CD14-positive monocyte (primary cell): Measurements from ENCODE around the gene MACROH2A2. TPM values are rescaled to one million over a fixed set of nuclear protein-coding genes. Genes with fewer than 3 reads are reported as not detected.

Experiments
- DNase-seq, 3 donors: peaks; one replicate each; pipeline ENCODE4 v3.0.0-alpha.2; 2011 to 2022
- H2AFZ ChIP-seq: 2 replicates; pipeline ENCODE4 v1.6.0; 2012; ENCODE audit warnings: mild to moderate bottlenecking, low read depth, low read length, inconsistent platforms; ENCODE audit not compliant: insufficient read depth, poor library complexity, severe bottlenecking
- H3K27ac ChIP-seq, 2 donors: 1 replicate in 1 of 2; 2 replicates in 1 of 2; pipeline ENCODE4 v1.5.1; 2012 to 2013; ENCODE audit warnings: low read length in 2 of 2, control low read depth in 1 of 2, inconsistent platforms in 1 of 2, low read depth in 1 of 2, mild to moderate bottlenecking in 1 of 2
- H3K27me3 ChIP-seq, 2 donors: one replicate each; pipeline versions ENCODE4 v1.6.0 to v1.6.1; 2011 to 2013; ENCODE audit warnings: low read length in 2 of 2; ENCODE audit not compliant: control insufficient read depth in 2 of 2, insufficient read depth in 2 of 2
- H3K36me3 ChIP-seq, 2 donors: replicated peaks in 1 of 2; 1 replicate in 1 of 2; 2 replicates in 1 of 2; pipeline versions ENCODE4 v1.5.1 to v1.6.1; 2012 to 2013; ENCODE audit warnings: low read length in 2 of 2, control low read depth in 1 of 2, inconsistent platforms in 1 of 2, mild to moderate bottlenecking in 1 of 2; ENCODE audit not compliant: insufficient read depth in 2 of 2, control insufficient read depth in 1 of 2
- H3K4me1 ChIP-seq, 2 donors: 1 replicate in 1 of 2; 2 replicates in 1 of 2; pipeline versions ENCODE4 v1.5.1 to v1.6.1; 2012 to 2013; ENCODE audit warnings: low read length in 2 of 2, control low read depth in 1 of 2, inconsistent platforms in 1 of 2, mild to moderate bottlenecking in 1 of 2, moderate library complexity in 1 of 2; ENCODE audit not compliant: insufficient read depth in 2 of 2, control insufficient read depth in 1 of 2
- H3K4me2 ChIP-seq: replicated peaks from 2 replicates; pipeline ENCODE3; 2012; ENCODE audit warnings: low read length, moderate library complexity, mild to moderate bottlenecking; ENCODE audit not compliant: poor library complexity, severe bottlenecking; ENCODE audit errors: extremely low read depth
- H3K4me3 ChIP-seq, 3 experiments: fragments of 200-600 bp in 1 of 3; sonication (generic) in 1 of 3; replicated peaks in 1 of 3; 1 replicate in 2 of 3; 2 replicates in 1 of 3; pipeline ENCODE4 v1.5.1; 2011 to 2013; ENCODE audit warnings: low read length in 3 of 3, mild to moderate bottlenecking in 3 of 3, control low read depth in 2 of 3, low read depth in 2 of 3, inconsistent platforms in 1 of 3, moderate library complexity in 1 of 3
- H3K79me2 ChIP-seq: 2 replicates; pipeline ENCODE4 v1.6.0; 2012; ENCODE audit warnings: mild to moderate bottlenecking, control low read depth, inconsistent platforms, low read length, moderate library complexity; ENCODE audit not compliant: insufficient read depth
- H3K9ac ChIP-seq: 2 replicates; pipeline ENCODE4 v1.6.0; 2017; ENCODE audit warnings: low read length, mild to moderate bottlenecking; ENCODE audit not compliant: insufficient read depth, poor library complexity, severe bottlenecking
- H3K9me3 ChIP-seq, 2 donors: replicated peaks in 1 of 2; 1 replicate in 1 of 2; 2 replicates in 1 of 2; pipeline versions ENCODE4 v1.5.1 to v1.6.1; 2012 to 2013; ENCODE audit warnings: low read length in 2 of 2, control low read depth in 1 of 2; ENCODE audit not compliant: control insufficient read depth in 1 of 2, insufficient read depth in 1 of 2
- H4K20me1 ChIP-seq: 2 replicates; pipeline ENCODE4 v1.6.0; 2012; ENCODE audit warnings: mild to moderate bottlenecking, low read length, control low read depth, moderate library complexity; ENCODE audit not compliant: insufficient read depth
- H3K27ac Mint-ChIP-seq, 7 donors: one replicate each; pipeline ENCODE4 v1.8.0; 2020; ENCODE audit warnings: mild to moderate bottlenecking in 7 of 7, mixed read lengths in 7 of 7, moderate library complexity in 6 of 7, inconsistent platforms in 2 of 7
- H3K27me3 Mint-ChIP-seq, 3 donors: one replicate each; pipeline ENCODE4 v1.8.0; 2021 to 2022; ENCODE audit warnings: low read depth in 3 of 3, mild to moderate bottlenecking in 3 of 3, mixed read lengths in 3 of 3, moderate library complexity in 3 of 3, inconsistent platforms in 1 of 3
- H3K36me3 Mint-ChIP-seq, 2 donors: one replicate each; pipeline ENCODE4 v1.8.0; 2020; ENCODE audit warnings: mixed read lengths in 2 of 2, inconsistent platforms in 1 of 2, mild to moderate bottlenecking in 1 of 2
- H3K4me1 Mint-ChIP-seq: one replicate; pipeline ENCODE4 v1.8.0; 2020; ENCODE audit warnings: mild to moderate bottlenecking, mixed read lengths
- H3K4me3 Mint-ChIP-seq, 2 donors: one replicate each; pipeline ENCODE4 v1.8.0; 2020; ENCODE audit warnings: mild to moderate bottlenecking in 2 of 2, mixed read lengths in 2 of 2, moderate library complexity in 1 of 2
- H3K9me3 Mint-ChIP-seq, 7 donors: one replicate each; pipeline ENCODE4 v1.8.0; 2020 to 2022; ENCODE audit warnings: mixed read lengths in 7 of 7, mild to moderate bottlenecking in 6 of 7, moderate library complexity in 6 of 7, inconsistent platforms in 2 of 7
- WGBS: methylation state at CpG from one replicate; pipeline ENCODE4 v1.1.5; 2013; ENCODE audit warnings: missing lambda C conversion rate; ENCODE audit not compliant: insufficient coverage; 5-methylcytosine and 5-hydroxymethylcytosine counted together
- intact Hi-C, 2 donors: fragments of 100-400 bp; cut with micrococcal nuclease; formaldehyde crosslinking; loops; one replicate each; pipeline versions ENCODE4 v1.15.0 to v1.15.1; 2023
- polyA plus RNA-seq, 3 donors: library from polyadenylated mRNA; depleted of rRNA in 1 of 3; unstranded in 2 of 3; stranded (reverse) in 1 of 3; fragments of 300-500 nt in 2 of 3; fragments of >200 nt in 1 of 3; fragmentation: Illumina TruSeq in 2 of 3; gene quantifications; 1 replicate in 2 of 3; 2 replicates in 1 of 3; pipeline ENCODE4 v1.2.3, GENCODE V29; 2012 to 2021
- TF ChIP-seq, protein P1 (sequence below): fragments of 200-600 bp; IDR thresholded peaks from one replicate; pipeline ENCODE4 v1.8.0; 2022; ENCODE audit warnings: antibody characterized with exemption, mild to moderate bottlenecking

Gene MACROH2A2
- polyA plus RNA-seq, 3 donors = 1.0 to 1.9 (median 1.7) TPM

DNA sequence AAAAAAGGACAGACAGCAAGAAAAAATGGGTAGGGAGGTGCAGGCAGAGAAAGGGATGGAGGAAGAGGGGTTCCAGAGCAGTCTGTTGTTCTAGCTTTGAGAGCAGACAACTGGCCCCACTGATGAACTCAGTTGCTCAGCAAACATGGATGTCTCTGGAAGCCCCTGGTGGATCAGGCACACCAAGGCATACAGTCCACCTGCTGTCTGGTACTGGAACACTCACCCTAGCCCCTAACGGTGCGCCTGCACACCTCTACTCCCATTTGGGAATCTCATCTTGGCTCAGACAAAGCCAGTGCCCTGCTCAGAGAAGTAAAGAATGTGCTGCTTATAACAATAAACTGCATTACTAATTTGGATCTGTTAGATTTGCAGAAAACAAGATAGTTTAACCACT lies 7.7 kb downstream of the MACROH2A2 start:
- Mint-ChIP-seq H3K36me3 (no peaks in the 10 kb centered on the region), H3K4me3 (no peak overlapping the region), H3K27me3 (peaks cover 2 to 6% (median 4%) of the 10 kb centered on the region in 3 donors), H3K9me3 (no peaks in the 10 kb centered on the region), H3K4me1 (no peaks in the 10 kb centered on the region), H3K27ac (no peak overlapping the region)
- Histone ChIP-seq H3K27me3 (no peaks in the 10 kb centered on the region), H2AFZ (no peak overlapping the region), H4K20me1 (no peaks in the 10 kb centered on the region), H3K4me3 (no peak overlapping the region), H3K79me2 (no peaks in the 10 kb centered on the region), H3K4me2 (no peak overlapping the region), H3K36me3 (no peaks in the 10 kb centered on the region), H3K9ac (no peak overlapping the region), H3K4me1 (no peaks in the 10 kb centered on the region), H3K9me3 (no peaks in the 10 kb centered on the region), H3K27ac (no peak overlapping the region)
- DNase-seq = no peak
- intact Hi-C loops = no loop called here
- 100% methylated on average over 1 of the region's 2 CpGs for WGBS
- TF ChIP-seq, protein P1, sequence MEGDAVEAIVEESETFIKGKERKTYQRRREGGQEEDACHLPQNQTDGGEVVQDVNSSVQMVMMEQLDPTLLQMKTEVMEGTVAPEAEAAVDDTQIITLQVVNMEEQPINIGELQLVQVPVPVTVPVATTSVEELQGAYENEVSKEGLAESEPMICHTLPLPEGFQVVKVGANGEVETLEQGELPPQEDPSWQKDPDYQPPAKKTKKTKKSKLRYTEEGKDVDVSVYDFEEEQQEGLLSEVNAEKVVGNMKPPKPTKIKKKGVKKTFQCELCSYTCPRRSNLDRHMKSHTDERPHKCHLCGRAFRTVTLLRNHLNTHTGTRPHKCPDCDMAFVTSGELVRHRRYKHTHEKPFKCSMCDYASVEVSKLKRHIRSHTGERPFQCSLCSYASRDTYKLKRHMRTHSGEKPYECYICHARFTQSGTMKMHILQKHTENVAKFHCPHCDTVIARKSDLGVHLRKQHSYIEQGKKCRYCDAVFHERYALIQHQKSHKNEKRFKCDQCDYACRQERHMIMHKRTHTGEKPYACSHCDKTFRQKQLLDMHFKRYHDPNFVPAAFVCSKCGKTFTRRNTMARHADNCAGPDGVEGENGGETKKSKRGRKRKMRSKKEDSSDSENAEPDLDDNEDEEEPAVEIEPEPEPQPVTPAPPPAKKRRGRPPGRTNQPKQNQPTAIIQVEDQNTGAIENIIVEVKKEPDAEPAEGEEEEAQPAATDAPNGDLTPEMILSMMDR = no peak

DNA sequence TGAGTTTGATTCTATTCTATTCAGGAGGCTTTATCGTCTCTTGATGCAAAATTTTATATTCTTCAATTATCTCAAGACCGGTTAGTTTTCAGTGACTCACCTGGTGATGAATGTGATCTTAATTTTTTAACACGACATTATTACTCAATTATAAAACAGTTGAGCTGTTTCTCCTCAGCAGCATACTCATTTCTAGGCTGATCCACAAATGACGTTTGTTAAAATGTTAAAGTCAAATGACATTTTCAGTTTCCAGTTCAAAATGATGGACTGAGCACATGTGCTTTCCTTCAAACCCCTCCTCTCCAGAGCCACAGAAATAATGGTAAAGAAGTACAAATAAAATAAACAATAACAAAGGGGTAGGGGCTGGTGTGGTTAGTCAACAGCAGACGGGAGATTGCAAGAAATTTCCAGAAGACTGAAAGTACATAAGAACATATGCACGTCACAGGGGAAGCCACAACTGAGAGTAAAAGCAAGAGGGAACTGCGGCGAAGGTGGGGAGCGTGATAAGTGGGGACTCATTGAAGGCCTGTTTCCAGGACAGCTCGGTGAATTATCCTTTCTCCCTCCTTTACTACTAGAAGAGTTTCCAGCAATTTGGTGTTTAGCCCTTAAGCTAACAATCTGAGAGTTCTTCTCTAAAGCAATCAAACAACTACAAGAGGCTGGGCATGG lies 10.9 kb downstream of the MACROH2A2 start:
- no CpG with 5 or more reads among the region's 10 CpGs for WGBS
- intact Hi-C loops = no loop called here
- Mint-ChIP-seq H3K27me3 (peaks cover 0 to 4% (median 2%) of the 10 kb centered on the region in 3 donors), H3K9me3 (peaks cover 0 to 2% (median 0%) of the 10 kb centered on the region in 7 donors), H3K36me3 (no peaks in the 10 kb centered on the region), H3K4me1 (no peaks in the 10 kb centered on the region), H3K4me3 (no peak overlapping the region), H3K27ac (no peak overlapping the region)
- TF ChIP-seq, protein P1 = no peak
- Histone ChIP-seq H3K27ac (no peak overlapping the region), H3K4me3 (no peak overlapping the region), H3K9me3 (no peaks in the 10 kb centered on the region), H3K79me2 (no peaks in the 10 kb centered on the region), H3K4me1 (no peaks in the 10 kb centered on the region), H3K36me3 (no peaks in the 10 kb centered on the region), H3K4me2 (no peak overlapping the region), H2AFZ (no peak overlapping the region), H3K27me3 (no peaks in the 10 kb centered on the region), H3K9ac (no peak overlapping the region), H4K20me1 (no peaks in the 10 kb centered on the region)
- no peak for DNase-seq
